RWPE1 (cell line): ENCODE data around the gene SRRM5.

Experiments
- CTCF ChIA-PET: fragments of 350-600 bp; sonication (Branson Sonifier 250); formaldehyde crosslinking; extraction: SDS; loops from one replicate; lab custom pipeline; 2021; lab: Yijun Ruan, JAX
- POLR2A ChIA-PET: fragments of 400-600 bp; formaldehyde crosslinking; extraction: SDS; loops from one replicate; lab custom pipeline; 2020; ENCODE audit warnings: antibody characterized with exemption; ENCODE audit not compliant: low non-redundant PET; lab: Yijun Ruan, JAX
- DNase-seq: peaks from one replicate; pipeline ENCODE4 v3.0.0; 2012; ENCODE audit warnings: low spot score
- H3K27ac ChIP-seq: fragments of 450-650 bp; 2 replicates; pipeline ENCODE4 v1.5.1; 2017
- CTCF ChIP-seq: fragments of 450-650 bp; conservative IDR thresholded peaks from 2 replicates; pipeline ENCODE4 v1.5.1; 2017; ENCODE audit warnings: low read depth, mild to moderate bottlenecking

The SRRM5 gene

GRCh38 chr19:43570174-43570791 lies 41.6 kb upstream of the SRRM5 start:
- TF ChIP-seq CTCF = no peak
- POLR2A ChIA-PET = no interaction called here
- DNase-seq = peak; percentile 42
- H3K27ac ChIP-seq = peak overlapping the region; percentile 40
- CTCF ChIA-PET = interaction anchor here (1.6 kb wide), 1 partner anchor 15 kb away, joined by 6 read pairs; no protein-coding TSS in a partner anchor

- ChIA-PET CTCF (interaction anchor here (0.6 to 1.0 kb wide), 2 partner anchors 125 to 212 kb away, joined by 3 read pairs; no protein-coding TSS in a partner anchor), POLR2A (no interaction called here)
- H3K27ac ChIP-seq = 0 out of 2 replicates have a peak overlapping the region, but pooled peaks have one; percentile 40
- TF ChIP-seq CTCF = no peak
- no peak for DNase-seq
Observed at GRCh38 chr19:43572171-43572588, 39.7 kb upstream of the SRRM5 start.

- POLR2A ChIA-PET = interaction anchor here (1.3 kb wide), 1 partner anchor 10 kb away, joined by 3 read pairs; no protein-coding TSS in a partner anchor
- TF ChIP-seq CTCF = no peak
- DNase-seq = no peak
- peak overlapping the region; percentile 80 for H3K27ac ChIP-seq
- CTCF ChIA-PET = interaction anchor here (0.6 to 1.4 kb wide), 5 partner anchors 19 to 1293 kb away, joined by 3 to 9 read pairs (median 3); no protein-coding TSS in a partner anchor
Observed at GRCh38 chr19:43574424-43575155, 37.3 kb upstream of the SRRM5 start.

GRCh38 chr19:43575156-43575950 lies 36.5 kb upstream of the SRRM5 start, which contains the start of the genes PINLYP and XRCC1:
Gene PINLYP (plus strand): TSS chr19:43575801. CDS start chr19:43577192, 1,391 bp downstream.
Gene XRCC1 (minus strand): TSS chr19:43575527. CDS start chr19:43575458, 69 bp downstream.
- POLR2A ChIA-PET = interaction anchor here (1.3 kb wide), 1 partner anchor 10 kb away, joined by 3 read pairs; no protein-coding TSS in a partner anchor
- no peak for TF ChIP-seq CTCF

GRCh38 chr19:43575955-43576878 lies 35.7 kb upstream of the SRRM5 start:
- POLR2A ChIA-PET = no interaction called here
- no peak for TF ChIP-seq CTCF
- CTCF ChIA-PET = no interaction called here
- H3K27ac ChIP-seq = peak overlapping the region; percentile 80
- no peak for DNase-seq

More at GRCh38 chr19:43575156-43575950, 36.5 kb upstream of the SRRM5 start, which contains the start of the genes PINLYP and XRCC1:
- CTCF ChIA-PET = interaction anchor here (0.6 to 1.4 kb wide), 3 partner anchors 19 to 1293 kb away, joined by 3 to 4 read pairs (median 3); no protein-coding TSS in a partner anchor
- peak; percentile 99 for DNase-seq
- H3K27ac ChIP-seq = peak within 1 kb of the TSS; percentile 80
